Astrocyte (in vitro differentiated cells and primary cell): ENCODE results near the gene SLC5A4.

Source experiments
- EZH2 ChIP-seq: IDR thresholded peaks from 2 replicates; pipeline ENCODE4 v1.6.1; 2012; ENCODE audit warnings: mild to moderate bottlenecking, low read length, inconsistent platforms; ENCODE audit not compliant: insufficient read depth
- TF ChIP-seq, protein P1 (sequence below): IDR thresholded peaks from 2 replicates; pipeline ENCODE4 v1.5.1; 2011; ENCODE audit warnings: low read depth, mild to moderate bottlenecking, inconsistent platforms, low read length, moderate library complexity; ENCODE audit not compliant: insufficient read depth

GRCh38 chr22:32244547-32244946 lies 10.6 kb downstream of the SLC5A4 start:
- TF ChIP-seq, protein P1, sequence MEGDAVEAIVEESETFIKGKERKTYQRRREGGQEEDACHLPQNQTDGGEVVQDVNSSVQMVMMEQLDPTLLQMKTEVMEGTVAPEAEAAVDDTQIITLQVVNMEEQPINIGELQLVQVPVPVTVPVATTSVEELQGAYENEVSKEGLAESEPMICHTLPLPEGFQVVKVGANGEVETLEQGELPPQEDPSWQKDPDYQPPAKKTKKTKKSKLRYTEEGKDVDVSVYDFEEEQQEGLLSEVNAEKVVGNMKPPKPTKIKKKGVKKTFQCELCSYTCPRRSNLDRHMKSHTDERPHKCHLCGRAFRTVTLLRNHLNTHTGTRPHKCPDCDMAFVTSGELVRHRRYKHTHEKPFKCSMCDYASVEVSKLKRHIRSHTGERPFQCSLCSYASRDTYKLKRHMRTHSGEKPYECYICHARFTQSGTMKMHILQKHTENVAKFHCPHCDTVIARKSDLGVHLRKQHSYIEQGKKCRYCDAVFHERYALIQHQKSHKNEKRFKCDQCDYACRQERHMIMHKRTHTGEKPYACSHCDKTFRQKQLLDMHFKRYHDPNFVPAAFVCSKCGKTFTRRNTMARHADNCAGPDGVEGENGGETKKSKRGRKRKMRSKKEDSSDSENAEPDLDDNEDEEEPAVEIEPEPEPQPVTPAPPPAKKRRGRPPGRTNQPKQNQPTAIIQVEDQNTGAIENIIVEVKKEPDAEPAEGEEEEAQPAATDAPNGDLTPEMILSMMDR, result no peak
- TF ChIP-seq EZH2, result no peak
